IMR-90 (cell line): ENCODE measurements around the gene FES. TPM values are rescaled to one million over a fixed set of nuclear protein-coding genes. Genes with fewer than 3 reads are reported as not detected.

ENCODE experiments used
- ATAC-seq: fragments of 200-7000 bp; cut with Tn5 transposase; 2 replicates; pipeline ENCODE4 v1.9.1; 2020; ENCODE audit warnings: low read depth, mild to moderate bottlenecking, moderate library complexity
- BruUV-seq: library from RNA; stranded (reverse); fragments of 400-500 nt; replicated peaks from 2 replicates; lab custom pipeline; 2021; lab: Mats Ljungman, UMichigan
- CTCF ChIA-PET: fragments of 300-600 bp; formaldehyde crosslinking; extraction: SDS; loops from one replicate; lab custom pipeline; 2021; ENCODE audit warnings: antibody characterized with exemption; lab: Yijun Ruan, JAX
- POLR2A ChIA-PET: fragments of 300-600 bp; sonication (Branson Sonifier 250); formaldehyde crosslinking; loops from one replicate; lab custom pipeline; 2022; ENCODE audit warnings: antibody characterized with exemption; ENCODE audit not compliant: unreplicated experiment; lab: Charles Lee
- DNase-seq: peaks from one replicate; pipeline ENCODE4 v3.0.0; 2013
- H2AFZ ChIP-seq: replicated peaks from 2 replicates; pipeline ENCODE3; 2013; ENCODE audit warnings: low read length, mild to moderate bottlenecking; ENCODE audit not compliant: poor library complexity
- H2AK5ac ChIP-seq: 2 replicates; pipeline ENCODE4 v1.6.1; 2013; ENCODE audit warnings: low read depth, low read length, inconsistent platforms
- H2AK9ac ChIP-seq: replicated peaks from 2 replicates; pipeline ENCODE3; 2013; ENCODE audit warnings: mild to moderate bottlenecking, low read depth, low read length, moderate library complexity; ENCODE audit not compliant: poor library complexity
- H2BK120ac ChIP-seq: 2 replicates; pipeline ENCODE4 v1.6.1; 2013; ENCODE audit warnings: low read depth, low read length, inconsistent platforms
- H2BK15ac ChIP-seq: 3 replicates; pipeline ENCODE4 v1.6.1; 2013; ENCODE audit warnings: low read depth, low read length, inconsistent platforms
- H2BK20ac ChIP-seq: 2 replicates; pipeline ENCODE4 v1.6.1; 2013; ENCODE audit warnings: low read depth, mild to moderate bottlenecking, inconsistent platforms, low read length, moderate library complexity
- H2BK5ac ChIP-seq: 2 replicates; pipeline ENCODE4 v1.6.1; 2013; ENCODE audit warnings: mild to moderate bottlenecking, low read depth, low read length, inconsistent platforms; ENCODE audit not compliant: poor library complexity, severe bottlenecking
- H3K14ac ChIP-seq: replicated peaks from 2 replicates; pipeline ENCODE4 v1.6.1; 2013; ENCODE audit warnings: low read depth, low read length, inconsistent platforms
- H3K18ac ChIP-seq: 2 replicates; pipeline ENCODE4 v1.6.1; 2013; ENCODE audit warnings: low read depth, low read length, control low read depth
- H3K23ac ChIP-seq: 2 replicates; pipeline ENCODE4 v1.6.1; 2013; ENCODE audit warnings: low read depth, low read length, inconsistent platforms
- H3K27ac ChIP-seq: 2 replicates; pipeline ENCODE4 v1.5.1; 2013; ENCODE audit warnings: mild to moderate bottlenecking, control low read depth, low read length; ENCODE audit not compliant: insufficient read depth
- H3K27me3 ChIP-seq: 2 replicates; pipeline ENCODE4 v1.6.1; 2013; ENCODE audit warnings: low read length; ENCODE audit not compliant: control insufficient read depth, insufficient read depth
- H3K36me3 ChIP-seq: 2 replicates; pipeline ENCODE4 v1.6.1; 2013; ENCODE audit warnings: low read length, mixed read lengths; ENCODE audit not compliant: control insufficient read depth, insufficient read depth
- H3K4ac ChIP-seq: 2 replicates; pipeline ENCODE4 v1.6.1; 2013; ENCODE audit warnings: low read depth, low read length, inconsistent platforms
- H3K4me1 ChIP-seq: 2 replicates; pipeline ENCODE4 v1.6.1; 2013; ENCODE audit warnings: low read length, mixed read lengths; ENCODE audit not compliant: control insufficient read depth, insufficient read depth
- H3K4me2 ChIP-seq: 2 replicates; pipeline ENCODE4 v1.6.1; 2013; ENCODE audit warnings: low read depth, mild to moderate bottlenecking, control low read depth, low read length, moderate library complexity
- H3K4me3 ChIP-seq: 2 replicates; pipeline ENCODE4 v1.5.1; 2013; ENCODE audit warnings: low read depth, mild to moderate bottlenecking, control low read depth, low read length, moderate library complexity; ENCODE audit not compliant: insufficient read depth
- H3K56ac ChIP-seq: 2 replicates; pipeline ENCODE4 v1.6.1; 2013; ENCODE audit warnings: low read length, inconsistent platforms; ENCODE audit not compliant: insufficient read depth; ENCODE audit errors: extremely low read depth
- H3K79me1 ChIP-seq, 2 experiments: 2 replicates each; pipeline ENCODE4 v1.6.1; 2013; ENCODE audit warnings: low read length in 2 of 2, inconsistent platforms in 1 of 2, low read depth in 1 of 2
- H3K9ac ChIP-seq: 2 replicates; pipeline ENCODE4 v1.6.1; 2013; ENCODE audit warnings: low read depth, low read length, control low read depth
- H3K9me1 ChIP-seq: 2 replicates; pipeline ENCODE4 v1.6.1; 2013; ENCODE audit warnings: low read length, inconsistent platforms; ENCODE audit not compliant: insufficient read depth
- H3K9me3 ChIP-seq: 2 replicates; pipeline ENCODE4 v1.6.1; 2013; ENCODE audit warnings: low read length; ENCODE audit not compliant: control insufficient read depth, insufficient read depth
- H4K20me1 ChIP-seq: 2 replicates; pipeline ENCODE4 v1.6.1; 2013; ENCODE audit warnings: low read length, inconsistent platforms; ENCODE audit not compliant: insufficient read depth
- H4K5ac ChIP-seq: 2 replicates; pipeline ENCODE4 v1.6.1; 2013; ENCODE audit warnings: mild to moderate bottlenecking, low read depth, low read length, control low read depth
- H4K8ac ChIP-seq, 2 experiments: 2 replicates each; pipeline ENCODE4 v1.6.1; 2013; ENCODE audit warnings: low read depth in 2 of 2, low read length in 2 of 2, control low read depth in 1 of 2, inconsistent platforms in 1 of 2
- H4K91ac ChIP-seq: 2 replicates; pipeline ENCODE4 v1.6.1; 2013; ENCODE audit warnings: low read depth, low read length, inconsistent platforms; ENCODE audit not compliant: insufficient read depth
- CEBPB ChIP-seq: IDR thresholded peaks from 2 replicates; pipeline ENCODE4 v1.6.1; 2012; ENCODE audit warnings: low read depth, low read length, improper control_type of control experiment
- MAFK ChIP-seq: IDR thresholded peaks from 2 replicates; pipeline ENCODE4 v1.6.1; 2012; ENCODE audit warnings: low read depth, low read length, improper control_type of control experiment
- MAZ ChIP-seq: IDR thresholded peaks from 2 replicates; pipeline ENCODE4 v1.6.1; 2012; ENCODE audit warnings: low read depth, mild to moderate bottlenecking, low read length, improper control_type of control experiment, moderate library complexity, borderline replicate concordance
- MXI1 ChIP-seq: IDR thresholded peaks from 2 replicates; pipeline ENCODE4 v1.6.1; 2012; ENCODE audit warnings: low read depth, mild to moderate bottlenecking, low read length, moderate library complexity, borderline replicate concordance
- RAD21 ChIP-seq: IDR thresholded peaks from 2 replicates; pipeline ENCODE4 v1.6.1; 2012; ENCODE audit warnings: low read length, improper control_type of control experiment
- WGBS, 2 experiments: methylation state at CpG; one replicate each; pipeline versions ENCODE4 v1.1.5 to v1.1.7; 2013; ENCODE audit warnings: missing lambda C conversion rate in 2 of 2; ENCODE audit not compliant: insufficient read length in 1 of 2; ENCODE audit errors: extremely low coverage in 2 of 2; 5-methylcytosine and 5-hydroxymethylcytosine counted together
- dilution Hi-C: fragments of 300-500 bp; cut with HindIII; formaldehyde crosslinking; loops from one replicate; pipeline ENCODE4 v1.14.3; 2018; ENCODE audit warnings: low sequenced_read_pairs; ENCODE audit not compliant: unreplicated experiment
- in situ Hi-C: fragments of 300-500 bp; cut with MboI; formaldehyde crosslinking; loops from 3 replicates; pipeline ENCODE4 v1.14.3; 2019; ENCODE audit warnings: low sequenced_read_pairs, inconsistent platforms, mixed read lengths
- intact Hi-C: fragments of 100-400 bp; cut with micrococcal nuclease; formaldehyde crosslinking; loops from 2 replicates; pipeline ENCODE4 v1.10.0; 2022
- polyA plus RNA-seq, 3 experiments: library from polyadenylated mRNA; depleted of rRNA; stranded (reverse); fragments of >200 nt; gene quantifications; 2 replicates each; pipeline ENCODE4 v1.2.3, GENCODE V29; 2012; ENCODE audit warnings: low replicate concordance in 1 of 3
- total RNA-seq: library from RNA; depleted of rRNA; stranded (reverse); fragments of >200 nt; gene quantifications from 2 replicates; pipeline ENCODE4 v1.2.3, GENCODE V29; 2012
- TF ChIP-seq, protein P1 (sequence below): fragments of 150-350 bp; IDR thresholded peaks from 2 replicates; pipeline ENCODE4 v1.6.1; 2016; ENCODE audit warnings: low read depth, mild to moderate bottlenecking, low read length, moderate library complexity, borderline replicate concordance

Gene FES
- total and polyA plus RNA-seq, 2 of the 4 experiments (the other 2 are of a cell fraction) = 10.5 to 11.7 TPM

GRCh38 chr15:90914305-90915080 lies 30.2 kb downstream of the FES start (continued):
- no peak for TF ChIP-seq MAFK

DNA sequence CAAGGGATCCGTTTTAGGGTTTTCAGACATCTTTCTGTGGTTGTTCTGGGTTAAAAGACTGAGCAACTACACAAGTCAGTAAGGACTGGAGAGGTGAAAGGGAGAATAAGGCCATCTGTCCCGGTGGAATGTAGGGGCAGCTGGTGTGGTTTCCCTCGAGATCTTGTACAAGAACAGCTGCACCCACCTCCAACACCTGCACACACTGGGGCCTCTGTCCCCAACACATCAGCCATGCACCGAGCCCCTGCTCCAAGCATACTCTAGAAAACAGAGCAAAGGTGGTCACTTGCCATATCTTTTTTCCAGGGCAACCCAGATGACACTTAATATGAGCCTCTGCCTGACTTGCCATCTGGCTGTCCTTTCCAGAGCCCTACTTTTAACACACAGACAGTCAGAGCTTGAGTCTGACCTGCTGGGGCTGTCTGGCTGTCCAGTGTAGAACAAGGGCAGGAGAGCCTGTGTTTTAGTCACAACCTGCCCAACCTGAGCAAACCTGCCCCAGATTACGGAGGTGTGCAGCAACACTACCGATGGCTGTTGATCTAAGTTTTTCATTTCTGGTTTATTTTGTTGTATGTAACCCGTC lies 31.0 kb downstream of the FES start:
- Histone ChIP-seq H3K27ac (0 out of 2 replicates have a peak overlapping the region, but pooled peaks have one; percentile 5), H3K14ac (no peak overlapping the region; the same call in 1 of the 2 replicates), H3K23ac (no peak overlapping the region; the same call in 1 of the 2 replicates), H4K20me1 (no peaks in the 10 kb centered on the region), H3K9me1 (peaks cover 3% of the 10 kb centered on the region; the same call in 1 of the 2 replicates), H2BK5ac (no peak overlapping the region), H4K8ac (peak overlapping the region in 1 of 2 experiments; percentile 35; a peak in 1 of 4 replicates), H2BK15ac (no peak overlapping the region), H2AFZ (peak overlapping the region; percentile 48), H3K27me3 (no peaks in the 10 kb centered on the region), H3K18ac (no peak overlapping the region), H2BK20ac (no peak overlapping the region), H3K9ac (no peak overlapping the region), H2AK9ac (peak overlapping the region; percentile 66), H3K36me3 (peaks cover 54% of the 10 kb centered on the region), H3K4me3 (no peak overlapping the region), H4K91ac (no peak overlapping the region), H2AK5ac (peak overlapping the region; percentile 35), H3K4ac (no peak overlapping the region), H3K4me1 (peaks cover 10% of the 10 kb centered on the region; the same call in 1 of the 2 replicates), H3K9me3 (no peaks in the 10 kb centered on the region), H3K79me1 (no peaks in the 10 kb centered on the region), H4K5ac (no peak overlapping the region), H3K4me2 (no peak overlapping the region), H3K56ac (no peak overlapping the region), H2BK120ac (no peak overlapping the region)
- ChIA-PET POLR2A (no interaction called here), CTCF (no interaction called here)
- WGBS, 2 experiments = 100% methylated on average over 1 of the region's 7 CpGs; no CpG with 5 or more reads in 1 of the 2 experiments
- intact Hi-C loops (no loop called here), dilution Hi-C loops (no loop called here), in situ Hi-C loops (no loop called here)
- no peak for DNase-seq
- no peak for ATAC-seq
- TF ChIP-seq MAFK = no peak
- TF ChIP-seq RAD21 = no peak
- TF ChIP-seq MXI1 = no peak
- TF ChIP-seq MAZ = no peak
- no peak for TF ChIP-seq CEBPB
- TF ChIP-seq, protein P1, sequence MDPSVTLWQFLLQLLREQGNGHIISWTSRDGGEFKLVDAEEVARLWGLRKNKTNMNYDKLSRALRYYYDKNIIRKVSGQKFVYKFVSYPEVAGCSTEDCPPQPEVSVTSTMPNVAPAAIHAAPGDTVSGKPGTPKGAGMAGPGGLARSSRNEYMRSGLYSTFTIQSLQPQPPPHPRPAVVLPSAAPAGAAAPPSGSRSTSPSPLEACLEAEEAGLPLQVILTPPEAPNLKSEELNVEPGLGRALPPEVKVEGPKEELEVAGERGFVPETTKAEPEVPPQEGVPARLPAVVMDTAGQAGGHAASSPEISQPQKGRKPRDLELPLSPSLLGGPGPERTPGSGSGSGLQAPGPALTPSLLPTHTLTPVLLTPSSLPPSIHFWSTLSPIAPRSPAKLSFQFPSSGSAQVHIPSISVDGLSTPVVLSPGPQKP = no peak
- BruUV-seq = no TSS peak
